NCI-H187 (cell line): ENCODE results near the gene HTRA3.
"Not testable (repeated sequence)": the region's sequence is repeated elsewhere in the genome, so short reads cannot be mapped to it uniquely, and the experiment has no call there.

Source experiments
- DNase-seq, 2 experiments: peaks; one replicate each; lab custom pipeline; 2025; lab: John Stamatoyannopoulos, UW

HTRA3 gene

DNA sequence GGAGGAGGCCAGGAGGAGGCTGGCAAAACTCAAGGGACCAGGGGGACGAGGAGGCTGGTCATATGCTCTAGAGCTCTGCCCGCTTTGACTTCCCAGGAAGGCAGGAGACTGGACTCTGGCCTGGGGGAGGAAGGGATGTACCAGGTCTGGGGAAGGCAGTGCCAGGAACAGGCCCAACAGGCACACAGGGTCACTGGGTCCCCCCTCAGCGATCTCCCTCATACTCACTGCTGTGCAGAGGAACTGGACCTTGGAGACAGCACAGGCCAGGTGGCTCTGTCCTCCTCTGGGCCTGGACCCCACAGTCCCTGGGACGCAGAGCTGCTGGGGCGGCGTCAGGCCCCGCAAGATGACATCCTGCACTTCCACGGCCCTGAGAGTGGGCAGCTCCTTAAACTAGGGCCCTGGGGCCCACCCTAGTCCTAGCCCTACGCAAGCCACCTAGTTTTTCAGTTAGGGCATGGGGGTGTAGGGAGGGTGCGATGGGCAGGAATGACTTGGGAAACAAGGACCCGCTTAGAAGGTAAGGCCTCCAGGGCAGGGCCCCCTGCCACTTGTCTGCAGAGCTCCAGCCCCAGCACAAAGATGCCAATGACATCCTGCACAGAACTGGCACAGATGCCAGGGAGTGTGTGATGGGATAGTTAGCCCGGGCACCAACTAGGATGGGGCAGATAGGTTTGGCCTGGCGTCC lies 59.5 kb downstream of the HTRA3 start:
- DNase-seq, result no peak

GRCh38 chr4:8329560-8329858 lies 60.0 kb downstream of the HTRA3 start:
- no peak for DNase-seq

DNA sequence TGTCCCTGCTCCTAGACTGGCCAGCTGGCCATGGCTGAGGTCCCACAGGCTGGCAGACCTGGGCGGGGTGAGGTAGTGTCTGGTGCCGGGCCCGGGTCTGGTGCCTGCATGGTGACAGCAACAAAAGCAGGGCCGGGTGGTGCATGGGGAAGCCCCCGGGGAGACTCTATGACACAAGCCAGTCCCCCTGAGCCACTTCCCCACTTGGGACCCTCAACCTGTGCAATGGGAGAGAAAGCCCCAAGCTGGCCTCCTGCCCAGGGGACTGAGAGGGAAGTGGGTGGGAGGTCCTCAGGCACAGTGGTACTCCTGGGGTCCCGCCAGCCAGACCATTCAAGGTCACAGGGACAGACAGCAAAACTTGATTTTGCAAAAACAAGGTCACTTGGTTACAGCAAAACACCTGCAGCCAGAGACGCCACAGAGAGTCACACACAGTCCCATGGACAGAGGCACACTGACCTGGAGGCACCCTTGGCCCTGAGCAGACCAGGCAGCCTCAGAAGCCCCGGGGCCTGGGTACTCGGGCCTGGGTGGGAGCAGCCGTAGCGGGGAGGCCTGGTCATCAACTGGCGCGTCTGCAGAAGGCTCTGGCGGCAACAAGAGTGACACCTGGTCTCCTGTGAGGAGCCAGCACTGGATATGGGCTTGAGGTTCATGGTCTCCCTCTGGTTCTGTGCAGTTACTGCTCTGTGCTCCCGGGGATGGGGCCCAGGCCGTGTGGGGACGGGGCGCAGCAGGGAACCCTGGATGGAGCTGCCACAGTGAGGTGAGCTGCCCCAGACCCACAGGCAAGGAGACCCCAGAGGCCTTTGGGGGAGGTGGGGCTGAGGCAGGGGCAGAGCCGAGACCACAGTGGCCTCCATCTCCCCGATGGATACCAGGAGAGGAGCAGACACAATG lies 60.6 kb downstream of the HTRA3 start:
- DNase-seq, result no peak

DNA sequence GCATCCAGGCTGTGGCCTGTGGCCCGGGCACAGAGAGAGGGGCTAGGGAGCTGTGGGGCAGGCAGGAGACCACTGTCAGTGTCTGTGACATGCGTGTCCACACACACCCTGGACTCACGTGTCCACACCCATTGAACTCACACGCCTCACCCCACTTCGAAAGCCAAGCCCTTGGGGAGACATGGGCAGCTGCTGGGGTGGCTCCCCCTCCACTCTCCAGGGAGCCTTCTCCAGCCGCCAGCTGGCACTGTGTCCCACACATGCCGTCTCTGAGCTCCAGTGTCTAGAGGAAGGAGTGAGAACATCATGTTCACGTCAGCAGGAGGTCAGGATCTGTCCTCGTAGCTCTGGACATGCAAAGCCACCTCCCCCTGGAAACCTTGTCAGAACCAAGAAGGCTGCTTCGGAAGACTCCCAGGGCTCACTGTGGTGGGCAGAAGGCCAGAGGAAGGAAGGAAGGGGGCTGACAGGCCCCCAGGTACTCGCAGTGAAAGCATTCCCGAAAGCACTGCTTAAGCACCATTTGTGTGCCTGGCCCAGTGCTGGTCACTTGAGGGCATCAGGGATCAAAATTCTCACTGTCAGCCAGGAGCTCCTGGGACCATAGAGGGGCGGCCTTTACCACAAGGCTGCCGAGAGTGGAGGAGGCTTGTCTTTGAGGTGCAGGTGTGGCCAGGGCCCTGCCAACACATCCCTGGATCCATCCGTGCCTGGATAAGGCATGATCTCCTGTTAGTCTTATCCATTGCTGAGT lies 61.4 kb downstream of the HTRA3 start:
- DNase-seq, result no peak

DNA sequence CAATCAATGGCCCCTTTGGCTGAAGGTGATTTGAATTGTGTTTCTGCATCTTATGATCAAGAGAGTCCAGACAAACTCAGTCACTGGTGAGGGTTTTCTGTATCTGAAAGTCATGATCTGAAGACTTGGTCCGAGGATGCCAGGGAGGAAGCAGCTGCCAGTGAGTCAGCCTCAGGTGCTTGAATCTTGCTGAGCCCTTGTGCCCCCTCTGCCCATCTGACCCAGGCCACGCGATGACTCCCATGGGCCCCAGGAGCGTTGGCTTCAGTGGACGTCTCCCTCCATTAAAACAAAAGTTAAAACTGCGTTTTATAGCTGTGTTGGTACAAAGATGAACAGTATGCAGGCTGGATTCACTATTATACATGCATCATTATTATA lies 62.0 kb downstream of the HTRA3 start:
- DNase-seq, result no peak

- DNase-seq, result no peak
These were observed 62.7 kb downstream of the HTRA3 start for GRCh38 chr4:8332038-8332857.

- DNase-seq, result no peak
These were observed 63.4 kb downstream of the HTRA3 start for GRCh38 chr4:8332891-8333331.

GRCh38 chr4:8333726-8334460 lies 64.3 kb downstream of the HTRA3 start:
- DNase-seq, result no peak

GRCh38 chr4:8334786-8335460 lies 65.4 kb downstream of the HTRA3 start:
- no peak for DNase-seq

DNA sequence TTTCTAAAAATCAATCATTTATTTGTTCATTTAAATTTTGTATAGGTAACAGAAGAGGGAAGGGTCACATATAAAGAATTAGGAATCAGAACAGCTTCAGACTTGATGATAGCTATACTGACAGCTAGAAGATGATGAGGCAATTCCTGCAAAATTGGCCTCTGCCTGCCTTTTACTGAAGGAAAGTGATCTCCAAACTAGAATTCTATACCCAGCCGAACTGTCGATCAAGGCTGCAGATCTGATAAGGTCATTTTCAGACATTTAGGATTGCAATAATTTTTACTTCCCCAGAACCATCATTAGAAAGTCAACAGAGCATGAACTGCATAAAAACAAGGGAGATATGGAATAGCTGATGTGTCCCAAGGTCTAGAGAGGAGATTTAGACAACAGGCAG lies 66.3 kb downstream of the HTRA3 start:
- DNase-seq, result no peak

GRCh38 chr4:8336412-8337075 lies 67.0 kb downstream of the HTRA3 start:
- DNase-seq, result no peak

GRCh38 chr4:8338351-8338961 lies 68.9 kb downstream of the HTRA3 start:
- no peak for DNase-seq

GRCh38 chr4:8340781-8341241 lies 71.3 kb downstream of the HTRA3 start:
- DNase-seq, result no peak

DNA sequence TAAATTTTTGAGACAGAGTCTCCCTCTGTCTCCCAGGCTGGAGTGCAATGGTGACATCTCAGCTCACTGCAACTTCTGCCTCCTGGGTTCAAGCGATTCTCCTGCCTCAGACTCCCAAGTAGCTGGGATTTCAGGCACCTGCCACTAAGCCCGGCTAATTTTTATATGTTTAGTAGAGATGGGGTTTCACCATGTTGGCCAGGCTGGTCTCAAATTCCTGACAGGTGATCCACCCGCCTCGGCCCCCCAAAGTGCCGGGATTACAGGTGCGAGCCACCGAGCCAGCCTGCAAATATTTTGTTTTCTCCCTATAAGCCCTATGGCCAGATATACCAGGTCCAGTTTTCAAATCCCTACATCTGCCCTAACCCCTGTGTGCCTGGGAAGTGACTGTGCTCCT lies 71.7 kb downstream of the HTRA3 start:
- not testable (repeated sequence) for DNase-seq

DNA sequence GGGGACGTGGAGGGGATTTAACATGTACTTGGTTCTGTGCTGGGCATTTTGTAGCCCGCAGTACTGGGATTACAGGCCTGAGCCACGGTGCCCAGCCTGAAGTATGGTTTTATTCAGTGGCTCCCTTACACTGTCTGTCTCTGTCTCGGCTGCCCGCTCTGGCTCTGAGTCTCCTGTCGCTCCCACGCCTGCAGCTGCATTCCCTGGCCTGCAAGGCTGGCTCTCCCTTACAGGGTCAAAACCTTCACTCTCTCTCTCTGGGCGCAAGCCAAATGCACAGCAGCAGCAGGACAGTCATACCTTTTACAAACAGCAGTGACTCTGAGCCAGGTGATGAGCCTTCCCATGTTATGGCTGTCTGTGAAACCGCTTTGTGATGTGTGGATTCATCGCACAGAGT lies 72.1 kb downstream of the HTRA3 start:
- no peak for DNase-seq

DNA sequence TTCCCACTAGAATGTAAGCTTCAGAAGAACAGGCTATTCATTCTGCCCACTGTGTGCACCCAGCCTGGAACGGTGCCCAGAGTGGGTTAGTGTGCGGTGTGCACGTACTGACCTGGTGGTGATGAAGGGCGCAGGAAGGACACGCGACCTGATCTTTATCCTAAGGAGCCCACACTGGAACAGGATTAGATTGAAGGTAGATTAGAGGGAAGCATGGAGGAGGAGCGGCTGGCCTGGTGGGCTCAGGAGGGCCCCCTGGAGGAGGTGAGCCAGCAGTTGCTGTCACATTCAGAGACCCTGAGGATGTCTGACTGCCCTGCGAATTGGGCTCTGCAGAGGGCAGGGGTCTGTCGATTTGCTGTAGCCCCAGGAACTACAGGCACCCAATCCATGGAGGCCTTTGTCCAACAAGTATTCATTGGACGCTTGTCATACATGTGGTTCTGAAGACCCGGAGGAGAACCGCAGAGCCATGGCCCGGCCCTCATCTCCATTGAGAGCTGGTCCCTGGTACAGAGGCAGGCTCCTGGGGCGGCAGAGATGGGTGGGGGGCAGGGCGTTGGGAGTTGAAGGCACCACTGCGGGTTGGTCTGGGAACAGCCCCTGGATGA lies 73.2 kb downstream of the HTRA3 start:
- no peak for DNase-seq

- DNase-seq, result no peak
These were observed 73.9 kb downstream of the HTRA3 start for GRCh38 chr4:8343262-8343966.

GRCh38 chr4:8343967-8344331 lies 74.4 kb downstream of the HTRA3 start:
- no peak for DNase-seq

GRCh38 chr4:8344377-8344776 lies 74.8 kb downstream of the HTRA3 start:
- no peak for DNase-seq
